Measurements from ENCODE around the gene FSTL3.

DNA sequence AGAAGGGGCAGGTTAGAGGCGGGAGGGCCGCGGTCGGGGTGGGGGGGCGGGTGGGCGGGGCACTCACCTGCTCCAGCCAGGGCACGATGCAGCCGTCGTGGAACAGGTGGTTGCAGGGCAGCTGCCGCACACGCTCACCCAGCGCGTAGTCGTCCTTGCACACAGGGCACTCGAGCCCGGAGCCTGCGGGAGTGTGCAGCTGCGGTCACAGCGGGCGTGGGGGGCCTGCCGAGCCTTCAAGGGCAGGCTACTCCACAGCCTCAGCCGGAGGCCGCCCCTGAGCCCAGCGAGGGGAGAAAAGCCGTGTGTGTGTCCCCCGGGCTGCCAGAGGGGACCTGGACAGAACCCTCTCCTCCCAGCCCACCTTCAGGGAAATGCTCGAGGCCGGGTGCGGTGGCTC is 27.9 kb upstream of the FSTL3 start:
- TF ChIP-seq, protein P1, sequence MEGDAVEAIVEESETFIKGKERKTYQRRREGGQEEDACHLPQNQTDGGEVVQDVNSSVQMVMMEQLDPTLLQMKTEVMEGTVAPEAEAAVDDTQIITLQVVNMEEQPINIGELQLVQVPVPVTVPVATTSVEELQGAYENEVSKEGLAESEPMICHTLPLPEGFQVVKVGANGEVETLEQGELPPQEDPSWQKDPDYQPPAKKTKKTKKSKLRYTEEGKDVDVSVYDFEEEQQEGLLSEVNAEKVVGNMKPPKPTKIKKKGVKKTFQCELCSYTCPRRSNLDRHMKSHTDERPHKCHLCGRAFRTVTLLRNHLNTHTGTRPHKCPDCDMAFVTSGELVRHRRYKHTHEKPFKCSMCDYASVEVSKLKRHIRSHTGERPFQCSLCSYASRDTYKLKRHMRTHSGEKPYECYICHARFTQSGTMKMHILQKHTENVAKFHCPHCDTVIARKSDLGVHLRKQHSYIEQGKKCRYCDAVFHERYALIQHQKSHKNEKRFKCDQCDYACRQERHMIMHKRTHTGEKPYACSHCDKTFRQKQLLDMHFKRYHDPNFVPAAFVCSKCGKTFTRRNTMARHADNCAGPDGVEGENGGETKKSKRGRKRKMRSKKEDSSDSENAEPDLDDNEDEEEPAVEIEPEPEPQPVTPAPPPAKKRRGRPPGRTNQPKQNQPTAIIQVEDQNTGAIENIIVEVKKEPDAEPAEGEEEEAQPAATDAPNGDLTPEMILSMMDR (IDR thresholded peaks at IDR 0.05): no peak
- TF ChIP-seq POLR2A (IDR thresholded peaks at IDR 0.05): no peak
